Endothelial cell of umbilical vein (primary cell): Measurements from ENCODE around the gene CLIC2. TPM values are rescaled to one million over a fixed set of nuclear protein-coding genes. Genes with fewer than 3 reads are reported as not detected.

Experiments
- BruUV-seq: library from RNA; stranded (reverse); fragments of 400-500 nt; replicated peaks from 2 replicates; lab custom pipeline; 2021; lab: Mats Ljungman, UMichigan
- CTCF ChIA-PET: fragments of 300-600, 350-600 bp; sonication (Branson Sonifier 250); formaldehyde crosslinking; loops from one replicate; lab custom pipeline; 2021; ENCODE audit warnings: antibody characterized with exemption, inconsistent platforms; lab: Charles Lee
- POLR2A ChIA-PET: fragments of 300-600, 350-600 bp; sonication (Branson Sonifier 250); formaldehyde crosslinking; loops from one replicate; lab custom pipeline; 2021; ENCODE audit warnings: antibody characterized with exemption, inconsistent platforms; lab: Charles Lee
- DNase-seq: peaks from one replicate; pipeline ENCODE4 v3.0.0-alpha.2; 2011; ENCODE audit warnings: low read depth, low spot score
- FAIRE-seq: peaks from 2 replicates; lab custom pipeline; 2011; peaks lifted over from hg19 to GRCh38; lab: Jason Lieb, UNC
- H2AFZ ChIP-seq: 2 replicates; pipeline ENCODE4 v1.6.0; 2012; ENCODE audit warnings: low read depth, low read length, control low read depth, inconsistent platforms
- H3K27ac ChIP-seq: 2 replicates; pipeline ENCODE4 v1.5.1; 2011; ENCODE audit warnings: low read depth, mild to moderate bottlenecking, control low read depth, low read length, moderate library complexity; ENCODE audit not compliant: insufficient read depth
- H3K27me3 ChIP-seq, 2 experiments: 2 replicates each; pipeline versions ENCODE4 v1.6.0 to v1.6.1; 2011; ENCODE audit warnings: low read length in 2 of 2, mixed read lengths in 1 of 2; ENCODE audit not compliant: control insufficient read depth in 2 of 2, insufficient read depth in 2 of 2
- H3K36me3 ChIP-seq, 2 experiments: 2 replicates in 1 of 2; 3 replicates in 1 of 2; pipeline ENCODE4 v1.5.1; 2011; ENCODE audit warnings: low read length in 2 of 2, mild to moderate bottlenecking in 1 of 2, moderate library complexity in 1 of 2; ENCODE audit not compliant: control insufficient read depth in 2 of 2, insufficient read depth in 2 of 2; ENCODE audit errors: extremely low read depth in 1 of 2
- H3K4me1 ChIP-seq: 3 replicates; pipeline ENCODE4 v1.5.1; 2011; ENCODE audit warnings: mild to moderate bottlenecking, low read length; ENCODE audit not compliant: control insufficient read depth, insufficient read depth; ENCODE audit errors: extremely low read depth
- H3K4me2 ChIP-seq: 2 replicates; pipeline ENCODE4 v1.6.1; 2011; ENCODE audit warnings: low read length, control low read depth, mixed read lengths; ENCODE audit not compliant: insufficient read depth
- H3K4me3 ChIP-seq, 3 experiments: fragments of 200-600 bp in 1 of 3; sonication (generic), shearing (Covaris generic) in 1 of 3; replicated peaks in 1 of 3; 2 replicates each; pipeline ENCODE4 v1.5.1; 2011 to 2016; ENCODE audit warnings: control low read depth in 3 of 3, low read length in 3 of 3, mild to moderate bottlenecking in 2 of 3, inconsistent platforms in 1 of 3, low read depth in 1 of 3, moderate library complexity in 1 of 3; ENCODE audit not compliant: insufficient read depth in 1 of 3
- H3K79me2 ChIP-seq: 2 replicates; pipeline ENCODE4 v1.6.0; 2012; ENCODE audit warnings: low read length, inconsistent platforms; ENCODE audit not compliant: control insufficient read depth, insufficient read depth
- H3K9ac ChIP-seq: replicated peaks from 2 replicates; pipeline ENCODE3; 2011; ENCODE audit warnings: low read length, control low read depth; ENCODE audit not compliant: insufficient read depth; ENCODE audit errors: extremely low read depth
- H3K9me1 ChIP-seq: replicated peaks from 3 replicates; pipeline ENCODE4 v1.6.0; 2011; ENCODE audit warnings: mild to moderate bottlenecking, low read length; ENCODE audit not compliant: control insufficient read depth, insufficient read depth; ENCODE audit errors: extremely low read depth
- H3K9me3 ChIP-seq: replicated peaks from 2 replicates; pipeline ENCODE4 v1.5.1; 2012; ENCODE audit warnings: low read length, inconsistent platforms; ENCODE audit not compliant: control insufficient read depth, insufficient read depth
- H4K20me1 ChIP-seq: replicated peaks from 2 replicates; pipeline ENCODE3; 2011; ENCODE audit warnings: mild to moderate bottlenecking, low read length; ENCODE audit not compliant: control insufficient read depth, insufficient read depth; ENCODE audit errors: extremely low read depth
- EZH2 ChIP-seq: IDR thresholded peaks from 2 replicates; pipeline ENCODE4 v1.6.1; 2012; ENCODE audit warnings: borderline replicate concordance, low read depth, mild to moderate bottlenecking, moderate library complexity, low read length, inconsistent platforms; ENCODE audit not compliant: severe bottlenecking
- FOS ChIP-seq: IDR thresholded peaks from 2 replicates; pipeline ENCODE4 v1.6.1; 2011; ENCODE audit warnings: mild to moderate bottlenecking, low read length, moderate library complexity, borderline replicate concordance; ENCODE audit not compliant: insufficient read depth
- MYC ChIP-seq: IDR thresholded peaks from one replicate; pipeline ENCODE4 v1.6.1; 2011; ENCODE audit warnings: mild to moderate bottlenecking, low read depth, low read length
- dilution Hi-C: fragments of 300-500 bp; cut with MboI; formaldehyde crosslinking; loops from one replicate; pipeline ENCODE4 v1.15.0; 2019; ENCODE audit warnings: low sequenced_read_pairs; ENCODE audit not compliant: extremely low pct_ligation_motif_present
- intact Hi-C: fragments of 100-400 bp; cut with micrococcal nuclease; formaldehyde crosslinking; loops from one replicate; pipeline ENCODE4 v1.10.0; 2022
- polyA plus RNA-seq, 4 experiments: library from polyadenylated mRNA; depleted of rRNA in 3 of 4; stranded (reverse) in 3 of 4; unstranded in 1 of 4; fragments of >200 nt; gene quantifications; 2 replicates each; pipeline versions ENCODE4 v1.2.1 to v1.2.3, GENCODE V29; 2011 to 2012; ENCODE audit warnings: missing spikeins in 1 of 4
- total RNA-seq: library from RNA; stranded (reverse); gene quantifications from 2 replicates; pipeline ENCODE4 v1.2.3, GENCODE V29; 2021

CLIC2 gene
- total and polyA plus RNA-seq, 2 donors (not counting 3 experiments of a cell fraction or from before 2014, with no cell fraction given) = 0.23 to 0.73 TPM

- Histone ChIP-seq H4K20me1 (no peaks in the 10 kb centered on the region), H3K4me1 (no peaks in the 10 kb centered on the region), H3K9ac (no peak within 1 kb of the TSS), H2AFZ (no peak within 1 kb of the TSS), H3K9me3 (no peaks in the 10 kb centered on the region), H3K27me3 (peaks cover 3 to 4% of the 10 kb centered on the region in 2 experiments), H3K27ac (no peak within 1 kb of the TSS), H3K4me3 (no peak within 1 kb of the TSS), H3K9me1 (no peaks in the 10 kb centered on the region), H3K79me2 (no peaks in the 10 kb centered on the region), H3K4me2 (no peak within 1 kb of the TSS), H3K36me3 (no peaks in the 10 kb centered on the region)
- DNase-seq (peak; percentile 9), FAIRE-seq (peak; percentile 81)
- TF ChIP-seq EZH2 (no peak), FOS (peak; percentile 36)
- POLR2A ChIA-PET = no interaction called here
- no TSS peak for BruUV-seq
- CTCF ChIA-PET = no interaction called here
- intact Hi-C loops = no loop called here
- dilution Hi-C loops = no loop called here
Measured at GRCh38 chrX:155263854-155264628, 70.4 kb downstream of the CLIC2 start, which contains the start of gene RAB39B. Gene RAB39B, minus strand, starts transcription at chrX:155264491. Its CDS starts 203 bp downstream, at chrX:155264288.

GRCh38 chrX:155262970-155263754 lies 71.3 kb downstream of the CLIC2 start:
- intact Hi-C loops (no loop called here), dilution Hi-C loops (no loop called here)
- Histone ChIP-seq H2AFZ (no peak overlapping the region), H3K36me3 (no peaks in the 10 kb centered on the region), H3K9ac (no peak overlapping the region), H3K4me3 (no peak overlapping the region), H3K9me1 (no peaks in the 10 kb centered on the region), H3K79me2 (no peaks in the 10 kb centered on the region), H3K27ac (no peak overlapping the region), H3K9me3 (no peaks in the 10 kb centered on the region), H4K20me1 (no peaks in the 10 kb centered on the region), H3K4me1 (no peaks in the 10 kb centered on the region), H3K4me2 (no peak overlapping the region), H3K27me3 (peaks cover 3 to 4% of the 10 kb centered on the region in 2 experiments)
- DNase-seq = no peak
- ChIA-PET CTCF (no interaction called here), POLR2A (no interaction called here)
- FAIRE-seq = peak; percentile 31
- TF ChIP-seq EZH2 = peak; percentile 9
- TF ChIP-seq MYC = no peak
- BruUV-seq = no TSS peak
